Duodenal mucosa (tissue), 2 donors: ENCODE data around the gene HTT.

Experiments
- H3K27ac ChIP-seq: one replicate; pipeline ENCODE4 v1.7.0; 2013; ENCODE audit warnings: low read depth, low read length
- H3K27me3 ChIP-seq, 2 donors: one replicate each; pipeline ENCODE4 v1.7.0; 2013; ENCODE audit warnings: low read length in 2 of 2, control low read depth in 1 of 2; ENCODE audit not compliant: insufficient read depth in 2 of 2, control insufficient read depth in 1 of 2
- H3K36me3 ChIP-seq, 2 donors: one replicate each; pipeline ENCODE4 v1.7.0; 2013; ENCODE audit warnings: low read length in 2 of 2, control low read depth in 1 of 2; ENCODE audit not compliant: insufficient read depth in 2 of 2, control insufficient read depth in 1 of 2
- H3K4me1 ChIP-seq, 2 donors: one replicate each; pipeline ENCODE4 v1.7.0; 2013; ENCODE audit warnings: low read length in 2 of 2, control low read depth in 1 of 2; ENCODE audit not compliant: insufficient read depth in 2 of 2, control insufficient read depth in 1 of 2
- H3K4me3 ChIP-seq, 2 donors: one replicate each; pipeline ENCODE4 v1.7.0; 2013; ENCODE audit warnings: low read length in 2 of 2, low read depth in 1 of 2
- H3K9ac ChIP-seq, 2 donors: one replicate each; pipeline ENCODE4 v1.7.0; 2013; ENCODE audit warnings: low read length in 2 of 2, low read depth in 1 of 2
- H3K9me3 ChIP-seq, 2 donors: one replicate each; pipeline ENCODE4 v1.7.0; 2013; ENCODE audit warnings: low read length in 2 of 2, control low read depth in 1 of 2; ENCODE audit not compliant: control insufficient read depth in 1 of 2

HTT gene

GRCh38 chr4:3246458-3247398 lies 172.2 kb downstream of the HTT start:
- H3K9me3 ChIP-seq: no peaks in the 10 kb centered on the region
- H3K4me1 ChIP-seq: no peaks in the 10 kb centered on the region
- no peak overlapping the region for H3K4me3 ChIP-seq
- no peak overlapping the region for H3K9ac ChIP-seq
- H3K36me3 ChIP-seq: peaks cover 0 to 5% of the 10 kb centered on the region in 2 donors
- H3K27ac ChIP-seq: no peak overlapping the region
- H3K27me3 ChIP-seq: no peaks in the 10 kb centered on the region

GRCh38 chr4:3247399-3248177 lies 173.1 kb downstream of the HTT start:
- no peaks in the 10 kb centered on the region for H3K4me1 ChIP-seq
- no peak overlapping the region for H3K9ac ChIP-seq
- H3K27ac ChIP-seq: no peak overlapping the region
- no peak overlapping the region for H3K4me3 ChIP-seq
- no peaks in the 10 kb centered on the region for H3K36me3 ChIP-seq
- no peaks in the 10 kb centered on the region for H3K27me3 ChIP-seq
- H3K9me3 ChIP-seq: no peaks in the 10 kb centered on the region

GRCh38 chr4:3248178-3248480 lies 173.6 kb downstream of the HTT start:
- Histone ChIP-seq H3K27ac (no peak overlapping the region), H3K4me1 (no peaks in the 10 kb centered on the region), H3K9me3 (no peaks in the 10 kb centered on the region), H3K9ac (no peak overlapping the region), H3K4me3 (no peak overlapping the region), H3K27me3 (no peaks in the 10 kb centered on the region), H3K36me3 (no peaks in the 10 kb centered on the region)

GRCh38 chr4:3248811-3249661 lies 174.6 kb downstream of the HTT start, which contains the start of gene MSANTD1:
TSS of gene MSANTD1 (plus strand) at chr4:3249159. CDS start at chr4:3249223, 64 bp downstream.
- H3K4me3 ChIP-seq: no peak within 1 kb of the TSS

GRCh38 chr4:3249711-3250437 lies 175.4 kb downstream of the HTT start:
- no peak overlapping the region for H3K27ac ChIP-seq
- H3K27me3 ChIP-seq: no peaks in the 10 kb centered on the region
- H3K4me3 ChIP-seq: no peak overlapping the region
- H3K36me3 ChIP-seq: no peaks in the 10 kb centered on the region
- no peak overlapping the region for H3K9ac ChIP-seq
- H3K9me3 ChIP-seq: no peaks in the 10 kb centered on the region
- H3K4me1 ChIP-seq: no peaks in the 10 kb centered on the region

More at GRCh38 chr4:3248811-3249661, 174.6 kb downstream of the HTT start, which contains the start of gene MSANTD1:
- H3K27me3 ChIP-seq: no peaks in the 10 kb centered on the region
- H3K27ac ChIP-seq: no peak within 1 kb of the TSS
- H3K9ac ChIP-seq: no peak within 1 kb of the TSS
- no peaks in the 10 kb centered on the region for H3K9me3 ChIP-seq
- no peaks in the 10 kb centered on the region for H3K4me1 ChIP-seq
- no peaks in the 10 kb centered on the region for H3K36me3 ChIP-seq

- Histone ChIP-seq H3K27ac (no peak overlapping the region), H3K4me1 (no peaks in the 10 kb centered on the region), H3K9me3 (no peaks in the 10 kb centered on the region), H3K27me3 (no peaks in the 10 kb centered on the region), H3K36me3 (no peaks in the 10 kb centered on the region), H3K4me3 (no peak overlapping the region), H3K9ac (no peak overlapping the region)
These were observed 176.0 kb downstream of the HTT start for GRCh38 chr4:3250438-3250955.

- Histone ChIP-seq H3K4me1 (no peaks in the 10 kb centered on the region), H3K9me3 (no peaks in the 10 kb centered on the region), H3K36me3 (no peaks in the 10 kb centered on the region), H3K4me3 (no peak overlapping the region), H3K27me3 (no peaks in the 10 kb centered on the region), H3K9ac (no peak overlapping the region), H3K27ac (no peak overlapping the region)
These were observed 176.6 kb downstream of the HTT start for GRCh38 chr4:3250956-3251690.

GRCh38 chr4:3251691-3252479 lies 177.4 kb downstream of the HTT start:
- Histone ChIP-seq H3K27me3 (no peaks in the 10 kb centered on the region), H3K9ac (no peak overlapping the region), H3K9me3 (no peaks in the 10 kb centered on the region), H3K27ac (no peak overlapping the region), H3K4me1 (no peaks in the 10 kb centered on the region), H3K4me3 (no peak overlapping the region), H3K36me3 (no peaks in the 10 kb centered on the region)
